Right lobe of liver (tissue), 4 donors: ENCODE measurements around the gene FGF9.

Source experiments
- CTCF ChIP-seq, 4 donors: fragments of 200-600 bp in 3 of 4; fragments of 450-650 bp in 1 of 4; IDR thresholded peaks; one replicate each; pipeline versions ENCODE4 v1.5.1 to v1.8.0; 2016 to 2022; ENCODE audit warnings: antibody characterized with exemption in 4 of 4, mild to moderate bottlenecking in 2 of 4
- POLR2A ChIP-seq: fragments of 450-650 bp; IDR thresholded peaks from one replicate; pipeline ENCODE4 v1.6.1; 2017; ENCODE audit warnings: antibody characterized with exemption, mild to moderate bottlenecking
- donor health status: DM: no; HTN: no; CAD: no.
- donor health status: DM: no; HTN: no; CAD: no.
- donor health status: DM: no; HTN: yes; CAD: no.

DNA sequence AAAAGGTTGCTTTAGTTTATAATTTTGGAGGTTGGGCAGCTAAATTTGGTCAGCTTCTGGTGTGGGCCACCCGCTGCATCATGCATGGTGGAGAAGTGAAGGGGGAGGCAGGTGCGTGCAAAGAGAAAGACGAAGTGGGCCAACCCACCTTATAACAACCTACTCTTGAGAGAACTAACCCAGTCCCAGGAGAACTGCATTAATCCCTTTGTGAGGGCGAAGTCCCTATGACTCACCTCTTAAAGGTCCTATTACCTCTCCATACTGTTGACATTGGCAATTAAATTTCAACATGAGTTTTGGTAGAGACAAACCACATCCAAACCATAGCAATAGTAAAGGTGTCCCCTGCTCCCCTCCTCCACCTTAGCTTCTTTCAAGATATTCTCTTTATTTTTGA, 7.7 kb upstream of the FGF9 start:
- no peak for TF ChIP-seq CTCF (IDR thresholded peaks at IDR 0.05)
- no peak for TF ChIP-seq POLR2A
